IMR-90 (cell line): ENCODE results near the gene SERPINE2. TPM values are rescaled to one million over a fixed set of nuclear protein-coding genes. Genes with fewer than 3 reads are reported as not detected.

ENCODE experiments used
- ATAC-seq: fragments of 200-7000 bp; cut with Tn5 transposase; 2 replicates; pipeline ENCODE4 v1.9.1; 2020; ENCODE audit warnings: low read depth, mild to moderate bottlenecking, moderate library complexity
- BruUV-seq: library from RNA; stranded (reverse); fragments of 400-500 nt; replicated peaks from 2 replicates; lab custom pipeline; 2021; lab: Mats Ljungman, UMichigan
- CTCF ChIA-PET: fragments of 300-600 bp; formaldehyde crosslinking; extraction: SDS; loops from one replicate; lab custom pipeline; 2021; ENCODE audit warnings: antibody characterized with exemption; lab: Yijun Ruan, JAX
- POLR2A ChIA-PET: fragments of 300-600 bp; sonication (Branson Sonifier 250); formaldehyde crosslinking; loops from one replicate; lab custom pipeline; 2022; ENCODE audit warnings: antibody characterized with exemption; ENCODE audit not compliant: unreplicated experiment; lab: Charles Lee
- DNase-seq: peaks from one replicate; pipeline ENCODE4 v3.0.0; 2013
- H2AFZ ChIP-seq: replicated peaks from 2 replicates; pipeline ENCODE3; 2013; ENCODE audit warnings: low read length, mild to moderate bottlenecking; ENCODE audit not compliant: poor library complexity
- H2AK5ac ChIP-seq: 2 replicates; pipeline ENCODE4 v1.6.1; 2013; ENCODE audit warnings: low read depth, low read length, inconsistent platforms
- H2AK9ac ChIP-seq: replicated peaks from 2 replicates; pipeline ENCODE3; 2013; ENCODE audit warnings: mild to moderate bottlenecking, low read depth, low read length, moderate library complexity; ENCODE audit not compliant: poor library complexity
- H2BK120ac ChIP-seq: 2 replicates; pipeline ENCODE4 v1.6.1; 2013; ENCODE audit warnings: low read depth, low read length, inconsistent platforms
- H2BK15ac ChIP-seq: 3 replicates; pipeline ENCODE4 v1.6.1; 2013; ENCODE audit warnings: low read depth, low read length, inconsistent platforms
- H2BK20ac ChIP-seq: 2 replicates; pipeline ENCODE4 v1.6.1; 2013; ENCODE audit warnings: low read depth, mild to moderate bottlenecking, inconsistent platforms, low read length, moderate library complexity
- H2BK5ac ChIP-seq: 2 replicates; pipeline ENCODE4 v1.6.1; 2013; ENCODE audit warnings: mild to moderate bottlenecking, low read depth, low read length, inconsistent platforms; ENCODE audit not compliant: poor library complexity, severe bottlenecking
- H3K14ac ChIP-seq: replicated peaks from 2 replicates; pipeline ENCODE4 v1.6.1; 2013; ENCODE audit warnings: low read depth, low read length, inconsistent platforms
- H3K18ac ChIP-seq: 2 replicates; pipeline ENCODE4 v1.6.1; 2013; ENCODE audit warnings: low read depth, low read length, control low read depth
- H3K23ac ChIP-seq: 2 replicates; pipeline ENCODE4 v1.6.1; 2013; ENCODE audit warnings: low read depth, low read length, inconsistent platforms
- H3K27ac ChIP-seq: 2 replicates; pipeline ENCODE4 v1.5.1; 2013; ENCODE audit warnings: mild to moderate bottlenecking, control low read depth, low read length; ENCODE audit not compliant: insufficient read depth
- H3K27me3 ChIP-seq: 2 replicates; pipeline ENCODE4 v1.6.1; 2013; ENCODE audit warnings: low read length; ENCODE audit not compliant: control insufficient read depth, insufficient read depth
- H3K36me3 ChIP-seq: 2 replicates; pipeline ENCODE4 v1.6.1; 2013; ENCODE audit warnings: low read length, mixed read lengths; ENCODE audit not compliant: control insufficient read depth, insufficient read depth
- H3K4ac ChIP-seq: 2 replicates; pipeline ENCODE4 v1.6.1; 2013; ENCODE audit warnings: low read depth, low read length, inconsistent platforms
- H3K4me1 ChIP-seq: 2 replicates; pipeline ENCODE4 v1.6.1; 2013; ENCODE audit warnings: low read length, mixed read lengths; ENCODE audit not compliant: control insufficient read depth, insufficient read depth
- H3K4me2 ChIP-seq: 2 replicates; pipeline ENCODE4 v1.6.1; 2013; ENCODE audit warnings: low read depth, mild to moderate bottlenecking, control low read depth, low read length, moderate library complexity
- H3K4me3 ChIP-seq: 2 replicates; pipeline ENCODE4 v1.5.1; 2013; ENCODE audit warnings: low read depth, mild to moderate bottlenecking, control low read depth, low read length, moderate library complexity; ENCODE audit not compliant: insufficient read depth
- H3K56ac ChIP-seq: 2 replicates; pipeline ENCODE4 v1.6.1; 2013; ENCODE audit warnings: low read length, inconsistent platforms; ENCODE audit not compliant: insufficient read depth; ENCODE audit errors: extremely low read depth
- H3K79me1 ChIP-seq, 2 experiments: 2 replicates each; pipeline ENCODE4 v1.6.1; 2013; ENCODE audit warnings: low read length in 2 of 2, inconsistent platforms in 1 of 2, low read depth in 1 of 2
- H3K9ac ChIP-seq: 2 replicates; pipeline ENCODE4 v1.6.1; 2013; ENCODE audit warnings: low read depth, low read length, control low read depth
- H3K9me1 ChIP-seq: 2 replicates; pipeline ENCODE4 v1.6.1; 2013; ENCODE audit warnings: low read length, inconsistent platforms; ENCODE audit not compliant: insufficient read depth
- H3K9me3 ChIP-seq: 2 replicates; pipeline ENCODE4 v1.6.1; 2013; ENCODE audit warnings: low read length; ENCODE audit not compliant: control insufficient read depth, insufficient read depth
- H4K20me1 ChIP-seq: 2 replicates; pipeline ENCODE4 v1.6.1; 2013; ENCODE audit warnings: low read length, inconsistent platforms; ENCODE audit not compliant: insufficient read depth
- H4K5ac ChIP-seq: 2 replicates; pipeline ENCODE4 v1.6.1; 2013; ENCODE audit warnings: mild to moderate bottlenecking, low read depth, low read length, control low read depth
- H4K8ac ChIP-seq, 2 experiments: 2 replicates each; pipeline ENCODE4 v1.6.1; 2013; ENCODE audit warnings: low read depth in 2 of 2, low read length in 2 of 2, control low read depth in 1 of 2, inconsistent platforms in 1 of 2
- H4K91ac ChIP-seq: 2 replicates; pipeline ENCODE4 v1.6.1; 2013; ENCODE audit warnings: low read depth, low read length, inconsistent platforms; ENCODE audit not compliant: insufficient read depth
- FOS ChIP-seq: fragments of 150-350 bp; IDR thresholded peaks from 2 replicates; pipeline ENCODE4 v1.6.1; 2016; ENCODE audit warnings: low read depth, low read length
- MXI1 ChIP-seq: IDR thresholded peaks from 2 replicates; pipeline ENCODE4 v1.6.1; 2012; ENCODE audit warnings: low read depth, mild to moderate bottlenecking, low read length, moderate library complexity, borderline replicate concordance
- NFE2L2 ChIP-seq: fragments of 150-350 bp; IDR thresholded peaks from 2 replicates; pipeline ENCODE4 v1.6.1; 2016; ENCODE audit warnings: low read depth, mild to moderate bottlenecking, low read length
- RAD21 ChIP-seq: IDR thresholded peaks from 2 replicates; pipeline ENCODE4 v1.6.1; 2012; ENCODE audit warnings: low read length, improper control_type of control experiment
- RFX5 ChIP-seq: IDR thresholded peaks from 2 replicates; pipeline ENCODE4 v1.8.0; 2012; ENCODE audit warnings: low read depth, mild to moderate bottlenecking, low read length, moderate library complexity
- WGBS, 2 experiments: methylation state at CpG; one replicate each; pipeline versions ENCODE4 v1.1.5 to v1.1.7; 2013; ENCODE audit warnings: missing lambda C conversion rate in 2 of 2; ENCODE audit not compliant: insufficient read length in 1 of 2; ENCODE audit errors: extremely low coverage in 2 of 2; 5-methylcytosine and 5-hydroxymethylcytosine counted together
- dilution Hi-C: fragments of 300-500 bp; cut with HindIII; formaldehyde crosslinking; loops from one replicate; pipeline ENCODE4 v1.14.3; 2018; ENCODE audit warnings: low sequenced_read_pairs; ENCODE audit not compliant: unreplicated experiment
- in situ Hi-C: fragments of 300-500 bp; cut with MboI; formaldehyde crosslinking; loops from 3 replicates; pipeline ENCODE4 v1.14.3; 2019; ENCODE audit warnings: low sequenced_read_pairs, inconsistent platforms, mixed read lengths
- intact Hi-C: fragments of 100-400 bp; cut with micrococcal nuclease; formaldehyde crosslinking; loops from 2 replicates; pipeline ENCODE4 v1.10.0; 2022
- polyA plus RNA-seq, 3 experiments: library from polyadenylated mRNA; depleted of rRNA; stranded (reverse); fragments of >200 nt; gene quantifications; 2 replicates each; pipeline ENCODE4 v1.2.3, GENCODE V29; 2012; ENCODE audit warnings: low replicate concordance in 1 of 3
- total RNA-seq: library from RNA; depleted of rRNA; stranded (reverse); fragments of >200 nt; gene quantifications from 2 replicates; pipeline ENCODE4 v1.2.3, GENCODE V29; 2012

SERPINE2 gene
- total and polyA plus RNA-seq, 2 of the 4 experiments (the other 2 are of a cell fraction) = 24.0 to 62.7 TPM

- no CpG with 5 or more reads among the region's 2 CpGs for WGBS, 2 experiments
- H3K9me1 ChIP-seq = peaks cover 6% of the 10 kb centered on the region
- no peak overlapping the region for H3K4ac ChIP-seq
- in situ Hi-C loops (no loop called here), dilution Hi-C loops (no loop called here), intact Hi-C loops (no loop called here)
- no peak overlapping the region for H3K9ac ChIP-seq
- H2BK15ac ChIP-seq = peak overlapping the region; percentile 52; the same call in 2 of the 3 replicates
- ChIA-PET POLR2A (no interaction called here), CTCF (interaction anchor here (0.6 to 1.3 kb wide), 2 partner anchors 11 to 174 kb away, joined by 3 read pairs; no protein-coding TSS in a partner anchor)
- no peak overlapping the region for H3K23ac ChIP-seq
- ATAC-seq (no peak), DNase-seq (no peak)
- H3K14ac ChIP-seq = no peak overlapping the region
- TF ChIP-seq RFX5 (no peak), FOS (no peak), NFE2L2 (no peak), MXI1 (no peak), RAD21 (no peak)
- no peak overlapping the region for H3K4me3 ChIP-seq
- no peak overlapping the region for H2BK5ac ChIP-seq
- no peaks in the 10 kb centered on the region for H3K9me3 ChIP-seq
- H4K8ac ChIP-seq = no peak overlapping the region
- no peak overlapping the region for H2BK20ac ChIP-seq
- no peak overlapping the region for H4K5ac ChIP-seq
- no peak overlapping the region for H3K18ac ChIP-seq
- H3K4me1 ChIP-seq = peaks cover 7% of the 10 kb centered on the region; the same call in 1 of the 2 replicates
- H4K20me1 ChIP-seq = no peaks in the 10 kb centered on the region
- no peaks in the 10 kb centered on the region for H3K79me1 ChIP-seq
- H2AFZ ChIP-seq = no peak overlapping the region
- no peak overlapping the region for H2AK9ac ChIP-seq
- H2AK5ac ChIP-seq = no peak overlapping the region
- H3K56ac ChIP-seq = no peak overlapping the region
- H3K36me3 ChIP-seq = no peaks in the 10 kb centered on the region
- no peak overlapping the region for H3K4me2 ChIP-seq
- no peak overlapping the region for H2BK120ac ChIP-seq
- no peak overlapping the region; the same call in 1 of the 2 replicates for H4K91ac ChIP-seq
- BruUV-seq = no TSS peak
- no peak overlapping the region for H3K27ac ChIP-seq
- no peaks in the 10 kb centered on the region; the same call in none of the 2 replicates for H3K27me3 ChIP-seq
Observed at GRCh38 chr2:224083638-224084037, 44.6 kb upstream of the SERPINE2 start.
